Neural cell (in vitro differentiated cells): ENCODE results near the gene CNNM1. TPM values are rescaled to one million over a fixed set of nuclear protein-coding genes. Genes with fewer than 3 reads are reported as not detected.

ENCODE experiments used
- H2AFZ ChIP-seq: fragments of 200-600, 300-800 bp; sonication (generic), shearing (Covaris generic); 2 replicates; pipeline ENCODE4 v1.6.0; 2014; ENCODE audit warnings: low read depth, mild to moderate bottlenecking, antibody characterized with exemption, low read length, moderate library complexity
- H3F3A ChIP-seq: fragments of 200-600 bp; shearing (Covaris generic); 2 replicates; pipeline ENCODE4 v1.6.1; 2016; ENCODE audit warnings: mild to moderate bottlenecking, moderate library complexity, mixed read lengths, antibody characterized with exemption, low read length; ENCODE audit not compliant: insufficient read depth, poor library complexity, severe bottlenecking
- H3K27ac ChIP-seq: fragments of 200-600, 300-800 bp; sonication (generic), shearing (Covaris generic); 2 replicates; pipeline ENCODE4 v1.5.1; 2014; ENCODE audit warnings: mild to moderate bottlenecking, low read length, moderate library complexity
- H3K27me3 ChIP-seq: fragments of 300-800, 200-600 bp; sonication (generic), shearing (Covaris generic); 2 replicates; pipeline ENCODE4 v1.6.0; 2014; ENCODE audit warnings: mild to moderate bottlenecking, low read depth, low read length, moderate library complexity; ENCODE audit not compliant: insufficient read depth
- H3K36me3 ChIP-seq: fragments of 300-800, 200-600 bp; sonication (generic), shearing (Covaris generic); 2 replicates; pipeline ENCODE4 v1.5.1; 2014; ENCODE audit warnings: mild to moderate bottlenecking, antibody characterized with exemption, low read length, moderate library complexity; ENCODE audit not compliant: insufficient read depth
- H3K4me2 ChIP-seq: fragments of 300-800, 200-600 bp; sonication (generic), shearing (Covaris generic); 2 replicates; pipeline ENCODE4 v1.6.0; 2014; ENCODE audit warnings: mild to moderate bottlenecking, low read length
- H3K4me3 ChIP-seq: fragments of 300-800, 200-600 bp; sonication (generic), shearing (Covaris generic); 2 replicates; pipeline ENCODE4 v1.5.1; 2014; ENCODE audit warnings: mild to moderate bottlenecking, low read length, moderate library complexity
- H3K79me2 ChIP-seq: fragments of 200-600 bp; shearing (Covaris generic); replicated peaks from 2 replicates; pipeline ENCODE4 v1.6.0; 2014; ENCODE audit warnings: mild to moderate bottlenecking, low read length, moderate library complexity; ENCODE audit not compliant: insufficient read depth
- H3K9ac ChIP-seq: fragments of 300-800, 200-600 bp; sonication (generic), shearing (Covaris generic); 2 replicates; pipeline ENCODE4 v1.6.1; 2016; ENCODE audit warnings: mild to moderate bottlenecking, low read length, mixed read lengths
- H3K9me2 ChIP-seq: fragments of 200-600 bp; shearing (Covaris generic); 2 replicates; pipeline ENCODE4 v1.6.1; 2016; ENCODE audit warnings: mild to moderate bottlenecking, low read length, mixed read lengths; ENCODE audit not compliant: insufficient read depth
- H3K9me3 ChIP-seq: fragments of 200-600, 300-800 bp; sonication (generic), shearing (Covaris generic); 2 replicates; pipeline ENCODE4 v1.6.1; 2016; ENCODE audit warnings: mild to moderate bottlenecking, mixed run types, low read length, moderate library complexity, mixed read lengths
- H4K20me1 ChIP-seq: fragments of 200-600 bp; shearing (Covaris generic); 2 replicates; pipeline ENCODE4 v1.6.1; 2016; ENCODE audit warnings: mild to moderate bottlenecking, mixed run types; ENCODE audit not compliant: insufficient read depth
- EP300 ChIP-seq: fragments of 450-650 bp; conservative IDR thresholded peaks from 2 replicates; pipeline ENCODE4 v1.6.1; 2014; ENCODE audit warnings: antibody characterized with exemption, mild to moderate bottlenecking, moderate library complexity; ENCODE audit not compliant: poor library complexity, severe bottlenecking
- EZH2 ChIP-seq: fragments of 200-600, 300-800 bp; shearing (Covaris generic), sonication (generic); IDR thresholded peaks from 2 replicates; pipeline ENCODE4 v1.6.1; 2014; ENCODE audit warnings: antibody characterized with exemption, low read length, borderline replicate concordance, mild to moderate bottlenecking; ENCODE audit not compliant: insufficient read depth, poor library complexity, severe bottlenecking
- MXI1 ChIP-seq: fragments of 450-650 bp; conservative IDR thresholded peaks from 2 replicates; pipeline ENCODE4 v1.6.1; 2014; ENCODE audit warnings: antibody characterized with exemption, mild to moderate bottlenecking; ENCODE audit not compliant: poor library complexity, severe bottlenecking
- POLR2AphosphoS5 ChIP-seq: IDR thresholded peaks from 2 replicates; pipeline ENCODE4 v1.6.1; 2012
- RAD21 ChIP-seq: fragments of 450-650 bp; conservative IDR thresholded peaks from 2 replicates; pipeline ENCODE4 v1.6.1; 2014; ENCODE audit warnings: antibody characterized with exemption, mild to moderate bottlenecking, moderate library complexity
- SMC3 ChIP-seq: fragments of 450-650 bp; conservative IDR thresholded peaks from 2 replicates; pipeline ENCODE4 v1.6.1; 2014; ENCODE audit warnings: antibody characterized with exemption, mild to moderate bottlenecking, moderate library complexity; ENCODE audit not compliant: poor library complexity
- TAF1 ChIP-seq: IDR thresholded peaks from 2 replicates; pipeline ENCODE4 v1.6.1; 2012; ENCODE audit warnings: low read depth
- polyA plus RNA-seq: library from polyadenylated mRNA; depleted of rRNA; stranded (reverse); fragments of >200 nt; gene quantifications from 2 replicates; pipeline ENCODE4 v1.2.3, GENCODE V29; 2014
- TF ChIP-seq, protein P1 (sequence below): fragments of 450-650 bp; IDR thresholded peaks from 2 replicates; pipeline ENCODE4 v1.5.1; 2014; ENCODE audit warnings: antibody characterized with exemption, mild to moderate bottlenecking, moderate library complexity; ENCODE audit not compliant: poor library complexity, severe bottlenecking
- TF ChIP-seq, protein P2 (sequence below): IDR thresholded peaks from 2 replicates; pipeline ENCODE4 v1.6.1; 2012; ENCODE audit warnings: borderline replicate concordance

Gene CNNM1
- polyA plus RNA-seq, 1 donor from 2014 or later = 1.5 TPM

DNA sequence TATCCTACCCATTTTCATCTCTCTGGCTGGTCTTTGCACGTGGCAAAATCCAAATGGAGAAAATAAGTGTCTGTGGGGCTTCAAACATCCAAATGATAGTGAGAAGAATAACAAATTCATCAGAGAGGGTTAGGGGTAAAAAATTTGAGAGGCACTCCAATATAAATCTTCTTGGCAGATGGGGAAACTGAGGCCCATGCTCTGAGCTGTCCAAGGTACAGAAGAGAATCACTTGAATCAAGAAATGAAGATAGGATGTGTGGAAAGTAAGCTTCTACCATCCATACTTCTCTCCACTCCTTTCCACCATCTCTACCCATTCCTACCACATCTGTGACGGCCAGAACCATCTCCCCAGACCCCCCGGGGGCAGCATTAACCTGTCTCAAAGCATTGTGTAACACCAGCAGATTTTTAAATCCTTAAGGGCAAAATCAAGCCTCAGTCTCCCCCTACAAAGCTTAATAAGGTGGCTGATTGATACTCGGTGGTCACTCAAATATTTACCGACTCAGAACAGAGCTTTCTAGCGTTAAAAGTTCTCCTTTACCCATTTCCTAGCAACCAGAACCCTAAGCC is 100.5 kb downstream of the CNNM1 start:
- H3K4me3 ChIP-seq = peak overlapping the region; percentile 85
- TF ChIP-seq, protein P1, sequence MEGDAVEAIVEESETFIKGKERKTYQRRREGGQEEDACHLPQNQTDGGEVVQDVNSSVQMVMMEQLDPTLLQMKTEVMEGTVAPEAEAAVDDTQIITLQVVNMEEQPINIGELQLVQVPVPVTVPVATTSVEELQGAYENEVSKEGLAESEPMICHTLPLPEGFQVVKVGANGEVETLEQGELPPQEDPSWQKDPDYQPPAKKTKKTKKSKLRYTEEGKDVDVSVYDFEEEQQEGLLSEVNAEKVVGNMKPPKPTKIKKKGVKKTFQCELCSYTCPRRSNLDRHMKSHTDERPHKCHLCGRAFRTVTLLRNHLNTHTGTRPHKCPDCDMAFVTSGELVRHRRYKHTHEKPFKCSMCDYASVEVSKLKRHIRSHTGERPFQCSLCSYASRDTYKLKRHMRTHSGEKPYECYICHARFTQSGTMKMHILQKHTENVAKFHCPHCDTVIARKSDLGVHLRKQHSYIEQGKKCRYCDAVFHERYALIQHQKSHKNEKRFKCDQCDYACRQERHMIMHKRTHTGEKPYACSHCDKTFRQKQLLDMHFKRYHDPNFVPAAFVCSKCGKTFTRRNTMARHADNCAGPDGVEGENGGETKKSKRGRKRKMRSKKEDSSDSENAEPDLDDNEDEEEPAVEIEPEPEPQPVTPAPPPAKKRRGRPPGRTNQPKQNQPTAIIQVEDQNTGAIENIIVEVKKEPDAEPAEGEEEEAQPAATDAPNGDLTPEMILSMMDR = no peak
- TF ChIP-seq MXI1 (no peak), EP300 (no peak), TAF1 (no peak), EZH2 (no peak), RAD21 (no peak), SMC3 (no peak), POLR2AphosphoS5 (no peak)
- TF ChIP-seq, protein P2, sequence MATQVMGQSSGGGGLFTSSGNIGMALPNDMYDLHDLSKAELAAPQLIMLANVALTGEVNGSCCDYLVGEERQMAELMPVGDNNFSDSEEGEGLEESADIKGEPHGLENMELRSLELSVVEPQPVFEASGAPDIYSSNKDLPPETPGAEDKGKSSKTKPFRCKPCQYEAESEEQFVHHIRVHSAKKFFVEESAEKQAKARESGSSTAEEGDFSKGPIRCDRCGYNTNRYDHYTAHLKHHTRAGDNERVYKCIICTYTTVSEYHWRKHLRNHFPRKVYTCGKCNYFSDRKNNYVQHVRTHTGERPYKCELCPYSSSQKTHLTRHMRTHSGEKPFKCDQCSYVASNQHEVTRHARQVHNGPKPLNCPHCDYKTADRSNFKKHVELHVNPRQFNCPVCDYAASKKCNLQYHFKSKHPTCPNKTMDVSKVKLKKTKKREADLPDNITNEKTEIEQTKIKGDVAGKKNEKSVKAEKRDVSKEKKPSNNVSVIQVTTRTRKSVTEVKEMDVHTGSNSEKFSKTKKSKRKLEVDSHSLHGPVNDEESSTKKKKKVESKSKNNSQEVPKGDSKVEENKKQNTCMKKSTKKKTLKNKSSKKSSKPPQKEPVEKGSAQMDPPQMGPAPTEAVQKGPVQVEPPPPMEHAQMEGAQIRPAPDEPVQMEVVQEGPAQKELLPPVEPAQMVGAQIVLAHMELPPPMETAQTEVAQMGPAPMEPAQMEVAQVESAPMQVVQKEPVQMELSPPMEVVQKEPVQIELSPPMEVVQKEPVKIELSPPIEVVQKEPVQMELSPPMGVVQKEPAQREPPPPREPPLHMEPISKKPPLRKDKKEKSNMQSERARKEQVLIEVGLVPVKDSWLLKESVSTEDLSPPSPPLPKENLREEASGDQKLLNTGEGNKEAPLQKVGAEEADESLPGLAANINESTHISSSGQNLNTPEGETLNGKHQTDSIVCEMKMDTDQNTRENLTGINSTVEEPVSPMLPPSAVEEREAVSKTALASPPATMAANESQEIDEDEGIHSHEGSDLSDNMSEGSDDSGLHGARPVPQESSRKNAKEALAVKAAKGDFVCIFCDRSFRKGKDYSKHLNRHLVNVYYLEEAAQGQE = no peak
- no peaks in the 10 kb centered on the region for H4K20me1 ChIP-seq
- peaks cover 6% of the 10 kb centered on the region for H3F3A ChIP-seq
- H3K9me3 ChIP-seq = no peaks in the 10 kb centered on the region
- no peaks in the 10 kb centered on the region for H3K27me3 ChIP-seq
- no peaks in the 10 kb centered on the region for H3K36me3 ChIP-seq
- H3K9me2 ChIP-seq = no peaks in the 10 kb centered on the region
- peak overlapping the region; percentile 81 for H3K9ac ChIP-seq
- peak overlapping the region; percentile 80 for H3K27ac ChIP-seq
- H3K4me2 ChIP-seq = peak overlapping the region; percentile 72
- H2AFZ ChIP-seq = no peak overlapping the region
- H3K79me2 ChIP-seq = peaks cover 35% of the 10 kb centered on the region

DNA sequence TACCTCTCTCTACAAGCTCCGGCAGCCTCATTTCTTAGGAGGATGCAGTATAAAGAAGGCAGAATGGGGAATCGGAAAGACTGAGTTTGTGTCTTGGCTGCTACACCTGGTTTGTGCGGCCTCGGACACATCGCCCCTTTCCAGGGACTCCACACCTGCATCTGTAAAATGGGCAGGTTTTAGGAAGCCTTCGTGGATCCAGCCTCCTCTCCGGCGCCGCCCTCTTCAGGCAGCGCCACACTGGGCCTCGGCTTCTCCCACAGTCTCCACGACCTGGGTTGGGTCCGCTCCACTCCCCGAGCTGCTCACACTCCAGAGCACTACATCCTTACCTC is 100.9 kb downstream of the CNNM1 start:
- no peak for TF ChIP-seq MXI1
- TF ChIP-seq EP300 = peak; percentile 8
- TF ChIP-seq SMC3 = peak; percentile 8
- peak; percentile 16 for TF ChIP-seq RAD21
- H3K9me3 ChIP-seq = no peaks in the 10 kb centered on the region
- peak overlapping the region; percentile 95 for H2AFZ ChIP-seq
- H4K20me1 ChIP-seq = no peaks in the 10 kb centered on the region
- peaks cover 35% of the 10 kb centered on the region for H3K79me2 ChIP-seq
- H3K4me2 ChIP-seq = peak overlapping the region; percentile 72
- no peaks in the 10 kb centered on the region for H3K36me3 ChIP-seq
- peak overlapping the region; percentile 81 for H3K9ac ChIP-seq
- no peaks in the 10 kb centered on the region for H3K9me2 ChIP-seq
- peak overlapping the region; percentile 85 for H3K4me3 ChIP-seq
- peak overlapping the region; percentile 80 for H3K27ac ChIP-seq
- H3F3A ChIP-seq = peaks cover 6% of the 10 kb centered on the region
- no peaks in the 10 kb centered on the region for H3K27me3 ChIP-seq
